NB4 (cell line): ENCODE data around the gene SP5.
"Not testable (repeated sequence)": the region's sequence is repeated elsewhere in the genome, so short reads cannot be mapped to it uniquely, and the experiment has no call there.

ENCODE experiments used
- DNase-seq: peaks from one replicate; pipeline ENCODE4 v3.0.0; 2010; ENCODE audit warnings: low read depth
- H3K4me3 ChIP-seq: one replicate; pipeline ENCODE4 v1.5.1; 2011; ENCODE audit warnings: mild to moderate bottlenecking, low read depth, low read length, moderate library complexity
- CTCF ChIP-seq: IDR thresholded peaks from one replicate; pipeline ENCODE4 v1.5.1; 2012; ENCODE audit warnings: low read depth, low read length
- MAX ChIP-seq: IDR thresholded peaks from 2 replicates; pipeline ENCODE4 v1.6.1; 2011; ENCODE audit warnings: low read depth, low read length
- MYC ChIP-seq: IDR thresholded peaks from 2 replicates; pipeline ENCODE4 v1.6.1; 2011; ENCODE audit warnings: low read depth, low read length
- POLR2A ChIP-seq: IDR thresholded peaks from 2 replicates; pipeline ENCODE4 v1.6.1; 2011; ENCODE audit warnings: mild to moderate bottlenecking; ENCODE audit not compliant: insufficient read length; ENCODE audit errors: extremely low read depth

The SP5 gene

GRCh38 chr2:170722301-170722700 is 7.2 kb downstream of the SP5 start:
- H3K4me3 ChIP-seq = no peak overlapping the region
- DNase-seq = no peak
- TF ChIP-seq POLR2A = no peak
- TF ChIP-seq MYC = no peak
- TF ChIP-seq CTCF = no peak
- no peak for TF ChIP-seq MAX

DNA sequence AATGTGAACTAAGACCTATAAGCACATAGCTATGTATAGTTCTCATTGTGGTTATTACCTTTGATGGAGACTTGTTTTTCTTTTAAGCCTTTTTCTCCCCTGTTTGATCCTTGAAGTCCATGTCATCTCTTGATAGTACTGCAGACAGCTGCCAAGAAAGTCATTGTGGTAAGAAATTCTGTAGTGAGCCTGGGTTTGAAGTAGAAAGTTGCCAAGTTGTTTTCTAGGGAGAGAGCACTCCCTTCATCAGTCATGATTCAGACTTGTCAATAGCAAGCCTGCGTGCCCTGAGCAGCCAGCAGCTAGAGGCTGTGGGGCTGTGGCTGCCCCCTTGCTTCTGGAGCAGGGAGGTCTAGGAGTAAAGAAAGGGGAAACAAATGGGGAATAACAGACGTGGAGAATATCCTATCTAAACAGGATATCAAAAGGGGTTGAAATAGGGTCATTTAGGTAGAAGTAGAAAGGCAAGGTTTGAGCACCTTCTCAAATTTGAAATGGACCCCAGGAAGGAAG is 8.4 kb downstream of the SP5 start:
- no peak for DNase-seq
- TF ChIP-seq MYC (no peak), CTCF (no peak), MAX (no peak), POLR2A (no peak)
- H3K4me3 ChIP-seq = no peak overlapping the region

DNA sequence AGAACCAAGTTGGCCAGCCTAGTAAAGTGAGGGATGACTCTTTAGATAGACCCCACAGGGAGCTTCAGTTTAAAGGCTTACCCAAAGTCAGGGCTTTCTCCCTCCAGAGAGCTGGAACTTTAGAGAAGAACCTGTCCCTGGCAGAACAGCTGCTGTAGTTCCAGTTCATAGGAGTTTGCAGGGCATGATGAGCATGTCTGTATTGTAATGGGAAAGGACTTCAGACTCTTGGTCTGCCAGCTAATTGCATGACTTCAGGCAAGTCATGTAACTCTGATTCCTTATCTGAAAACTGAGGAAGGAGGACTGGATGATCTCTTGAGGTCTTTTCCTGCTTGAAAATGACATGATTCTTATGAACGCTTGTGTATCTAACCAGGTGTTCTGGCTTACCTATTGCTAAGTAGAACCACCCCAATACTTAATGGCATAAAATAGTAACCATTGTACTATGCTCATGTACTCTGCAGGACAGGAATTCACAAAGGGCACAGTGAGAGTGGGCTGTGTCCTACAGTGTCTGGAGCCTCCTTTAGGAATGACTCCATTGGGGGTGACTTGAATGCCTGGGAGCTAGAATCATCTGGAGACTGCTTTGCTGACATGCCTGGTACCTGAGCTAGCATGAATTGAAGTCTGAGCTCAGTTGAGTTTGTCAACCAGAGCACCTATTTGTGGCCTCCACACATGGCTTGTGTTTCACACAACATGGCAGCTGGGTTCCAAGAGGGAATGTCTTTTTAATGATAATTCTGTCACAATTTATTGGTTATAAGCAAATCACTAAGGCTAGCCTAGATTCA is 18.9 kb downstream of the SP5 start:
- no peak overlapping the region for H3K4me3 ChIP-seq
- no peak for TF ChIP-seq CTCF
- DNase-seq = no peak

DNA sequence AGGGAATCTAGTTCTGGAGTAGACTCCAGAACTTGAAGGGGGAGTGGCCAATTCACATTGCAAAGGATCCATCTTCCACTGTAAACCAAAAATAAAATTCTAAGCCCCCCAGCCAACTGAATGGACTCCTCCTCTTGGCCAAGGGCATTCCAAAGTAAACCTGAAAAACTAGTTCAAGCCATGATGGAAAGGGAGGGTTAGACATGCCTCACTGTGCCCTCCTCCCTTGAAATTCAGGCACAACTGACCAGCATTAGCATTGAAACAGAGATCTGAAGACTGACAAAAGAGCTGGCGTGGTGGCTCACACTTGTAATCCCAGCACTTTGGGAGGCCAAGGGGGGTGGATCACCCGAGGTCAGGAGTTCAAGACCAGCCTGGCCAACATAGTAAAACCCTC is 19.5 kb downstream of the SP5 start:
- DNase-seq, H3K4me3 ChIP-seq: not testable (repeated sequence)

DNA sequence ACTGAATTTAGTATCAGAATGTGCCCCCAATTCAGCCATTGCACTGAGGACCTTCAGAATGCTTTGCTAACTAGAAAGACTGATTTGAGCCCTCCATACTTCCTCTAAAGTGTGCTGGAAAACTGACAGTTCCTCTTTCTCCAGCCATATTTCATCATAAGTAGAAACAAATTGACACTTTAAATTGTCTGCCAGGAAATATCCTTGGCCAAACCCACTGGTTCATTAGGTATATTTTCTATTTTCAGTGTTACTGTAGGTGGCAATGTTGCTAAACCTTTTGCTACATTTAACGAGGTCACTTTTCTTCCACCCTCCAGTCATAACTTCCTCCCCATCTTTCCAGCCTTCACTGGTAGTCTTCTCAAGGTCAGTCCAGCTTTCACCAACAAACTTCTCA is 21.5 kb downstream of the SP5 start:
- no peak overlapping the region for H3K4me3 ChIP-seq
- DNase-seq = peak; percentile 59
- TF ChIP-seq CTCF = no peak
- TF ChIP-seq POLR2A = no peak
- TF ChIP-seq MAX = no peak
- no peak for TF ChIP-seq MYC

DNA sequence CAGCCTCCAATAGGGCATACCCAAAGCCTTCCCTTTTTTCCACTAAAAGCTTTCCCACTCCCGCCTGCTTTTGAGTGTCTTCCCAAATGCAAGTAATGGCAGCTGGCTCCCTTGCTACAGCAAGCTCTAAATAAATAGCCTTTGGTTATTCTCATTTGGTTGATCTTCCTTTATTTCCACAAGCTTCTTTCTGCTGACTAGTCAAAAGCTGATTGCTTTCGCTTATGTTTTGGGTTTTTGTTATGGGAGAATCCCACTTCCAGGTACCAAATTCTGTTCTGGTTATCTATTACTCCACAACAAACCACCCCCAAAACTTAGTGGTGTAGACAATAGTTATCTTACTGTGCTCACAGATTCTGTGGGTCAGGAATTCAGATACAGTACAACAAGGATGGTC is 22.3 kb downstream of the SP5 start:
- H3K4me3 ChIP-seq = no peak overlapping the region
- no peak for DNase-seq
- no peak for TF ChIP-seq POLR2A
- TF ChIP-seq CTCF = no peak
- no peak for TF ChIP-seq MYC
- no peak for TF ChIP-seq MAX
